PC-3 (cell line): Measurements from ENCODE around the gene FDXACB1. TPM values are rescaled to one million over a fixed set of nuclear protein-coding genes. Genes with fewer than 3 reads are reported as not detected.

Experiments used
- ATAC-seq: fragments of 200-7000 bp; cut with Tn5 transposase; 2 replicates; pipeline ENCODE4 v1.9.1; 2020; ENCODE audit warnings: mild to moderate bottlenecking, moderate library complexity
- BruUV-seq: library from RNA; stranded (reverse); fragments of 400-500 nt; replicated peaks from 2 replicates; lab custom pipeline; 2021; lab: Mats Ljungman, UMichigan
- CTCF ChIA-PET: fragments of 300-600 bp; sonication (Branson Sonifier 250); formaldehyde crosslinking; loops from one replicate; lab custom pipeline; 2022; ENCODE audit warnings: antibody characterized with exemption; lab: Charles Lee
- POLR2A ChIA-PET: fragments of 300-600 bp; sonication (Branson Sonifier 250); formaldehyde crosslinking; loops from one replicate; lab custom pipeline; 2022; ENCODE audit warnings: antibody characterized with exemption; ENCODE audit not compliant: unreplicated experiment; lab: Charles Lee
- DNase-seq: peaks from one replicate; pipeline ENCODE4 v3.0.0-alpha.2; 2015
- H2AFZ ChIP-seq: fragments of 300-600 bp; sonication (generic); 2 replicates; pipeline ENCODE4 v1.6.0; 2016; ENCODE audit warnings: antibody characterized with exemption, low read length
- H3F3A ChIP-seq: fragments of 300-600 bp; sonication (generic); one replicate; pipeline ENCODE4 v1.6.0; 2017; ENCODE audit warnings: antibody characterized with exemption, low read length, control low read depth, mild to moderate bottlenecking; ENCODE audit not compliant: unreplicated experiment
- H3K27ac ChIP-seq: fragments of 300-600 bp; sonication (generic); 2 replicates; pipeline ENCODE4 v1.5.1; 2016; ENCODE audit warnings: mild to moderate bottlenecking, low read length
- H3K27me3 ChIP-seq: fragments of 300-600 bp; sonication (generic); 2 replicates; pipeline ENCODE4 v1.6.1; 2016; ENCODE audit warnings: low read length, mixed read lengths
- H3K36me3 ChIP-seq: fragments of 300-600 bp; sonication (generic); 2 replicates; pipeline ENCODE4 v1.6.1; 2016; ENCODE audit warnings: low read depth, mixed run types, low read length, mixed read lengths
- H3K4me1 ChIP-seq: fragments of 300-600 bp; sonication (generic); 2 replicates; pipeline ENCODE4 v1.5.1; 2016; ENCODE audit warnings: low read length; ENCODE audit not compliant: insufficient read depth
- H3K4me2 ChIP-seq: fragments of 300-600 bp; sonication (generic); 2 replicates; pipeline ENCODE4 v1.6.0; 2016; ENCODE audit warnings: low read length
- H3K4me3 ChIP-seq: fragments of 300-600 bp; sonication (generic); 2 replicates; pipeline ENCODE4 v1.5.1; 2016; ENCODE audit warnings: mild to moderate bottlenecking, low read length, mixed read lengths
- H3K79me2 ChIP-seq: fragments of 300-600 bp; sonication (generic); 2 replicates; pipeline ENCODE4 v1.6.1; 2017; ENCODE audit warnings: low read length, mixed read lengths
- H3K9ac ChIP-seq: fragments of 300-600 bp; sonication (generic); 2 replicates; pipeline ENCODE4 v1.6.0; 2016; ENCODE audit warnings: mild to moderate bottlenecking, low read length
- H3K9me2 ChIP-seq: fragments of 300-600 bp; sonication (generic); replicated peaks from 2 replicates; pipeline ENCODE4 v1.6.1; 2016; ENCODE audit warnings: mixed run types, low read length, mixed read lengths
- H3K9me3 ChIP-seq: fragments of 300-600 bp; sonication (generic); 2 replicates; pipeline ENCODE4 v1.6.1; 2016; ENCODE audit warnings: low read length, mixed read lengths
- H4K20me1 ChIP-seq: fragments of 300-600 bp; sonication (generic); 2 replicates; pipeline ENCODE4 v1.6.1; 2016; ENCODE audit warnings: low read length, mixed read lengths
- EZH2 ChIP-seq: fragments of 300-600 bp; sonication (generic); IDR thresholded peaks from one replicate; pipeline ENCODE4 v1.6.1; 2017; ENCODE audit warnings: antibody characterized with exemption, mild to moderate bottlenecking, low read length; ENCODE audit not compliant: unreplicated experiment
- EZH2phosphoT487 ChIP-seq: fragments of 300-600 bp; sonication (generic); IDR thresholded peaks from 2 replicates; pipeline ENCODE4 v1.6.1; 2018; ENCODE audit warnings: mild to moderate bottlenecking, antibody characterized with exemption, low read length, borderline replicate concordance
- intact Hi-C: fragments of 100-400 bp; cut with micrococcal nuclease; formaldehyde crosslinking; loops from 2 replicates; pipeline ENCODE4 v1.9.0; 2023
- total RNA-seq: library from RNA; depleted of rRNA; stranded (reverse); fragments of >200 nt; gene quantifications from 2 replicates; pipeline ENCODE4 v1.2.3, GENCODE V29; 2014
- TF ChIP-seq, protein P1 (sequence below): fragments of 300-600 bp; sonication (generic); conservative IDR thresholded peaks from 2 replicates; pipeline ENCODE4 v1.5.1; 2017; ENCODE audit warnings: antibody characterized with exemption, low read depth, mild to moderate bottlenecking, low read length

The FDXACB1 gene
- total RNA-seq, 1 experiment from 2014 or later: 3.0 TPM

DNA sequence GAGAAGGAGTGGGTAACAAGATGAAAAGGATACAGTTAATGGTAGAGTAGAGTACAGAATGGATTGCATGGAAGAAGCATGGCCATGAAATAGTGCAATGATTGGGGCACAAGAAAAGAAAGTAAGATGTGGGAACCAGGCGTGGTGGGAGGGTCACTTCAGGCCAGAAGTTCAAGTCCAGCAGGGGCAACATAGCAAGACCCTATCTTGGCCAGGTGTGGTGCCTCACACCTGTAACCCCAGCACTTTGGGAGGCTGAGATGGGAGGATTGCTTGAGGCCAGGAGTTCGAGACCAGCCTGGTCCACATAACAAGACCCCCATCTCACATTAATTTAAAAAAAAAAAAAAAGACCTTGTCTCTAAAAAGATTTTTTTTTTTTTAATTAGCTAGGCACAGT is 38.3 kb upstream of the FDXACB1 start:
- Histone ChIP-seq H2AFZ (no peak overlapping the region), H3K27ac (no peak overlapping the region), H3K9ac (no peak overlapping the region), H3F3A (no peaks in the 10 kb centered on the region), H3K79me2 (no peaks in the 10 kb centered on the region), H3K36me3 (no peaks in the 10 kb centered on the region), H3K9me2 (no peaks in the 10 kb centered on the region), H3K4me2 (no peak overlapping the region), H4K20me1 (no peaks in the 10 kb centered on the region), H3K27me3 (no peaks in the 10 kb centered on the region), H3K9me3 (no peaks in the 10 kb centered on the region), H3K4me1 (peaks cover 16% of the 10 kb centered on the region), H3K4me3 (no peak overlapping the region)
- TF ChIP-seq, protein P1, sequence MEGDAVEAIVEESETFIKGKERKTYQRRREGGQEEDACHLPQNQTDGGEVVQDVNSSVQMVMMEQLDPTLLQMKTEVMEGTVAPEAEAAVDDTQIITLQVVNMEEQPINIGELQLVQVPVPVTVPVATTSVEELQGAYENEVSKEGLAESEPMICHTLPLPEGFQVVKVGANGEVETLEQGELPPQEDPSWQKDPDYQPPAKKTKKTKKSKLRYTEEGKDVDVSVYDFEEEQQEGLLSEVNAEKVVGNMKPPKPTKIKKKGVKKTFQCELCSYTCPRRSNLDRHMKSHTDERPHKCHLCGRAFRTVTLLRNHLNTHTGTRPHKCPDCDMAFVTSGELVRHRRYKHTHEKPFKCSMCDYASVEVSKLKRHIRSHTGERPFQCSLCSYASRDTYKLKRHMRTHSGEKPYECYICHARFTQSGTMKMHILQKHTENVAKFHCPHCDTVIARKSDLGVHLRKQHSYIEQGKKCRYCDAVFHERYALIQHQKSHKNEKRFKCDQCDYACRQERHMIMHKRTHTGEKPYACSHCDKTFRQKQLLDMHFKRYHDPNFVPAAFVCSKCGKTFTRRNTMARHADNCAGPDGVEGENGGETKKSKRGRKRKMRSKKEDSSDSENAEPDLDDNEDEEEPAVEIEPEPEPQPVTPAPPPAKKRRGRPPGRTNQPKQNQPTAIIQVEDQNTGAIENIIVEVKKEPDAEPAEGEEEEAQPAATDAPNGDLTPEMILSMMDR: no peak
- no peak for TF ChIP-seq EZH2phosphoT487
- POLR2A ChIA-PET: no interaction called here
- no TSS peak for BruUV-seq
- no peak for ATAC-seq
- intact Hi-C loops: no loop called here
- CTCF ChIA-PET: no interaction called here
- no peak for DNase-seq

DNA sequence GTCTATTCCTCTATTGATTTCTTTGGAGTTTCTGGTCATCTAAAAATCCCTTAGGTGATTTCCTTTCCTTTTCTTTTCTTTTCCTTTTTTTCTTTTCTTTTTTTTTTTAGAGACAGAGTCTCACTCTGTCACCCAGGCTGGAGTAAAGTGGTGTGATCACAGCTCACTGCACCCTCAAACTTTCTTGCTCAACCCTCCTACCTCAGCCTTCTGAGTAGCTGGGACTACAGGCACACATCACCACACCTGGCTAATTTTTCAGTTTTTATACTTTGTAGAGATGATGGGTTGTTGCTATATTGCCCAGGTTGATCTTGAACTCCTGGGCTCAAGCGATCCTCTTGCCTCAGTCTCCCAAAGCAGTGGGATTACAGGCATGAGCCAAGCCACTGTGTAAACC is 37.8 kb upstream of the FDXACB1 start:
- H3K79me2 ChIP-seq: no peaks in the 10 kb centered on the region
- H3K27me3 ChIP-seq: no peaks in the 10 kb centered on the region
- H3K36me3 ChIP-seq: no peaks in the 10 kb centered on the region
- H3K9ac ChIP-seq: no peak overlapping the region
- H3F3A ChIP-seq: no peaks in the 10 kb centered on the region
- intact Hi-C loops: no loop called here
- BruUV-seq: no TSS peak
- H4K20me1 ChIP-seq: no peaks in the 10 kb centered on the region
- ChIA-PET CTCF (no interaction called here), POLR2A (no interaction called here)
- H3K9me3 ChIP-seq: no peaks in the 10 kb centered on the region
- no peak for ATAC-seq
- no peak overlapping the region for H3K27ac ChIP-seq
- no peak overlapping the region for H2AFZ ChIP-seq
- H3K9me2 ChIP-seq: no peaks in the 10 kb centered on the region
- H3K4me2 ChIP-seq: no peak overlapping the region
- TF ChIP-seq EZH2phosphoT487 (no peak), EZH2 (no peak)
- TF ChIP-seq, protein P1: no peak
- DNase-seq: no peak
- H3K4me1 ChIP-seq: peaks cover 22% of the 10 kb centered on the region
- H3K4me3 ChIP-seq: no peak overlapping the region

DNA sequence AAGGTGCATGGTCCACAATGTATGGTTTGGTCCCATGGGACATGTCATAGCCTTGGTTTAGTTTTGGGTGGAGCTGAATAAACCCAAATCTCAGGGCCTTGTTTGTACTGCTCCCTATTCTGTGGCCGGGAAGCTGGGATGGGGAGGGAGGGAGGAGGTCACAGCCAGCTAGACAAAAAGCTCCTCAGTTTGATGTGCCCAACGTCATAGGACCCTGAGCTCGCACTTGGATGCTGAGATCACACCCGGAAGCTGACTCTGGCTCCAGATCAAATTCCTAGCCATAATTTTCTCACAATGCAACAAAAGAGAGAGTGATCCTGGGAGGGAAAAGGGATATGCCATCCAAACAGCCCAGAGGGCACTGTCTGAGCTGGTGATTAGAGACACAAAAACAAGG is 35.0 kb upstream of the FDXACB1 start:
- no peaks in the 10 kb centered on the region for H3K9me3 ChIP-seq
- CTCF ChIA-PET: no interaction called here
- no peaks in the 10 kb centered on the region for H4K20me1 ChIP-seq
- H2AFZ ChIP-seq: 0 out of 2 replicates have a peak overlapping the region, but pooled peaks have one; percentile 4
- TF ChIP-seq EZH2: no peak
- no peak for ATAC-seq
- no peaks in the 10 kb centered on the region for H3K27me3 ChIP-seq
- H3K9me2 ChIP-seq: no peaks in the 10 kb centered on the region
- H3K79me2 ChIP-seq: no peaks in the 10 kb centered on the region
- H3K4me3 ChIP-seq: no peak overlapping the region
- POLR2A ChIA-PET: no interaction called here
- no peaks in the 10 kb centered on the region for H3F3A ChIP-seq
- peak; percentile 33 for DNase-seq
- BruUV-seq: no TSS peak
- H3K4me2 ChIP-seq: no peak overlapping the region
- H3K4me1 ChIP-seq: peaks cover 16% of the 10 kb centered on the region
- H3K9ac ChIP-seq: no peak overlapping the region
- intact Hi-C loops: no loop called here
- H3K27ac ChIP-seq: no peak overlapping the region
- no peaks in the 10 kb centered on the region for H3K36me3 ChIP-seq
